HCT116 (cell line): ENCODE results near the gene CA4.

ENCODE experiments used
- CEBPB ChIP-seq: IDR thresholded peaks from 2 replicates; pipeline ENCODE4 v1.6.1; 2012; ENCODE audit warnings: low read depth
- CTCF ChIP-seq, 3 experiments: fragments of 200-600 bp in 1 of 3; sonication (generic) in 1 of 3; IDR thresholded peaks in 2 of 3; conservative IDR thresholded peaks in 1 of 3; 2 replicates each; pipeline ENCODE4 v1.5.1; 2012 to 2017; ENCODE audit warnings: low read depth in 2 of 3, low read length in 2 of 3, antibody characterized with exemption in 1 of 3, borderline replicate concordance in 1 of 3, control low read depth in 1 of 3, mild to moderate bottlenecking in 1 of 3, mixed read lengths in 1 of 3, mixed run types in 1 of 3, moderate library complexity in 1 of 3; ENCODE audit not compliant: insufficient read depth in 1 of 3
- EZH2 ChIP-seq: fragments of 200-600 bp; sonication (generic); IDR thresholded peaks from 2 replicates; pipeline ENCODE4 v1.6.1; 2017; ENCODE audit warnings: antibody characterized with exemption, mixed run types
- POLR2A ChIP-seq: IDR thresholded peaks from 2 replicates; pipeline ENCODE4 v1.7.0; 2011; ENCODE audit warnings: borderline replicate concordance; ENCODE audit not compliant: insufficient read depth, insufficient read length; ENCODE audit errors: extremely low read depth
- REST ChIP-seq: IDR thresholded peaks from 2 replicates; pipeline ENCODE4 v1.6.1; 2012; ENCODE audit warnings: low read depth
- TCF7L2 ChIP-seq: IDR thresholded peaks from 2 replicates; pipeline ENCODE4 v1.7.0; 2011; ENCODE audit warnings: borderline replicate concordance, inconsistent platforms; ENCODE audit not compliant: insufficient read depth, insufficient read length; ENCODE audit errors: extremely low read depth

GRCh38 chr17:60169921-60170817, 20.4 kb downstream of the CA4 start:
- TF ChIP-seq CTCF (IDR thresholded peaks at IDR 0.05 in 2 of 3, conservative IDR thresholded peaks at IDR 0.05 in 1 of 3; ENCODE audit: borderline replicate concordance in 1 of 3, insufficient read depth in 1 of 3, low read depth in 2 of 3, low read length in 2 of 3) (no peak), POLR2A (no peak), CEBPB (no peak; the same call in 1 of the 2 replicates), REST (no peak), TCF7L2 (no peak), EZH2 (no peak)
